ENCODE measurements around the gene CXCL8. TPM values are rescaled to one million over a fixed set of nuclear protein-coding genes. Genes with fewer than 3 reads are reported as not detected.

The CXCL8 gene
- total and polyA plus RNA-seq, 9 of the 15 experiments (the other 6 are each of a cell fraction or from before 2014, with no cell fraction given) = 1.6 to 7.7 (median 3.3) TPM

DNA sequence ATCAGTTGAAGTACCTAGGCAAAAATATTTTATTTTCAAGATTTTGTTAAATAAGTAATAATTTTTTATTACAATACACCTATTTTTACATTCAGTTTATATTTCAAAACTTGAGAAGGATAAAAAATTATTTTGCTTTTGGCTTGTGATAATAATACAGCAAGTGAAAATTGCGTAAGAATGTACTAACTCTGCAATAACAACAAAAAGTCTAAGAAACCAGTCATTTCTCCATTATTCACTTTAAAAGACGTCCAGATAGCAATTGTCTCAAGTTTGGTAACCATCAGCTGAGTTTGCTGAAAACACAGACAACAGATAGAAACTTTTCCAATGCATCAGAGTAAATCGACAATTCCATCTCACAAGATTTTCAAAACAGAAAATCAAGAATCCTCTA is 12.1 kb downstream of the CXCL8 start:
- in situ Hi-C loops (cut with MboI) = no loop called here
- Histone ChIP-seq H3K4me1 (replicated peaks in 1 of 2; ENCODE audit: control insufficient read depth in 2 of 2, insufficient read depth in 2 of 2, low read length in 2 of 2) (peaks cover 0 to 6% of the 10 kb centered on the region in 2 experiments; a peak in 1 of 5 replicates), H4K20me1 (replicated peaks; ENCODE audit: control insufficient read depth, insufficient read depth, low read length) (no peaks in the 10 kb centered on the region), H3K9ac (ENCODE audit: insufficient read depth in 1 of 2, low read depth in 2 of 2, low read length in 2 of 2) (no peak overlapping the region), H3K4me3 (no peak overlapping the region), H3K27ac (ENCODE audit: extremely low read depth, low read depth, low read length) (no peak overlapping the region), H2AFZ (ENCODE audit: low read depth, low read length) (no peak overlapping the region), H3K36me3 (ENCODE audit: control insufficient read depth, insufficient read depth, low read length) (no peaks in the 10 kb centered on the region), H3K27me3 (ENCODE audit: control insufficient read depth in 2 of 2, insufficient read depth in 2 of 2, low read length in 2 of 2) (no peaks in the 10 kb centered on the region), H3K9me1 (ENCODE audit: control insufficient read depth, insufficient read depth, low read length) (no peaks in the 10 kb centered on the region), H3K9me3 (replicated peaks; ENCODE audit: control insufficient read depth, insufficient read depth, low read depth, low read length) (no peaks in the 10 kb centered on the region), H3K4me2 (ENCODE audit: insufficient read depth, low read length) (no peak overlapping the region), H3K79me2 (ENCODE audit: control insufficient read depth, insufficient read depth, low read length) (no peaks in the 10 kb centered on the region)
- DNase-seq (ENCODE audit: extremely low read depth in 1 of 4, low spot score in 3 of 4) = no peak
- ATAC-seq = no peak
- no TSS peak for BruUV-seq (replicated peaks)
- WGBS (ENCODE audit: insufficient coverage, low coverage, missing lambda C conversion rate) = 63% methylated on average over 3 of the region's 3 CpGs
- FAIRE-seq = no peak
- ChIA-PET POLR2A (no interaction called here), CTCF (ENCODE audit: low intra/inter-chr PET ratio) (no interaction called here)
- intact Hi-C loops (cut with micrococcal nuclease) = no loop called here
- TF ChIP-seq, protein P1, sequence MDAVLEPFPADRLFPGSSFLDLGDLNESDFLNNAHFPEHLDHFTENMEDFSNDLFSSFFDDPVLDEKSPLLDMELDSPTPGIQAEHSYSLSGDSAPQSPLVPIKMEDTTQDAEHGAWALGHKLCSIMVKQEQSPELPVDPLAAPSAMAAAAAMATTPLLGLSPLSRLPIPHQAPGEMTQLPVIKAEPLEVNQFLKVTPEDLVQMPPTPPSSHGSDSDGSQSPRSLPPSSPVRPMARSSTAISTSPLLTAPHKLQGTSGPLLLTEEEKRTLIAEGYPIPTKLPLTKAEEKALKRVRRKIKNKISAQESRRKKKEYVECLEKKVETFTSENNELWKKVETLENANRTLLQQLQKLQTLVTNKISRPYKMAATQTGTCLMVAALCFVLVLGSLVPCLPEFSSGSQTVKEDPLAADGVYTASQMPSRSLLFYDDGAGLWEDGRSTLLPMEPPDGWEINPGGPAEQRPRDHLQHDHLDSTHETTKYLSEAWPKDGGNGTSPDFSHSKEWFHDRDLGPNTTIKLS (IDR thresholded peaks at IDR 0.05; ENCODE audit: borderline replicate concordance, low read depth) = no peak
- TF ChIP-seq ETV5 (CRISPR knock-in tag; IDR thresholded peaks at IDR 0.05; ENCODE audit: low read depth) (no peak), CEBPB (tag; IDR thresholded peaks at IDR 0.05) (peak; percentile 86), CEBPG (CRISPR knock-in tag; IDR thresholded peaks at IDR 0.05) (no peak), CEBPG (tag; conservative IDR thresholded peaks at IDR 0.05 in 1 of 2, IDR thresholded peaks at IDR 0.05 in 1 of 2) (peak; percentile 50 to 79)
